NAMALWA (cell line): Measurements from ENCODE around the gene OGA.

Experiments used
- DNase-seq: peaks from one replicate; pipeline ENCODE4 v3.0.0-alpha.2; 2015; ENCODE audit warnings: low spot score

Gene OGA

DNA sequence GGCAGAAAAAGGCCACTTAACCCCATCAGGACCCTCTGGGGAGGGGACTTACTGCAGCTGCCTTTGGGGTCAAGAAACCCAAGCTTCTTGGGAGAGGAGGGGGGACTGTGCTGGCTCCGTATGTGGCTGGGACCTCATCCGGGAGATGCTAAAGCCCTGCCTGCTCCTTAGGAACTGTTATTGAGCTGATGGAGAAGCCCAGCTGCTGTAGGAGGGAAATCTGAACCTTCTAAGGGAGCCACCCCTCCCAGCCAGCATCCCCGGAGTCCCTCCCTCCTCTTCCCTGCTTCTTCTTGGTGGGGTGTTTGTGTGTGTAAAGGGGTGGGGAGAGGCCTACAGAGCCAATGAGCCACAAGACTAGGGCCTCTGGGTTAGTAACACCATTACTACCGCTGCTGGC lies 17.1 kb upstream of the OGA start:
- no peak for DNase-seq

DNA sequence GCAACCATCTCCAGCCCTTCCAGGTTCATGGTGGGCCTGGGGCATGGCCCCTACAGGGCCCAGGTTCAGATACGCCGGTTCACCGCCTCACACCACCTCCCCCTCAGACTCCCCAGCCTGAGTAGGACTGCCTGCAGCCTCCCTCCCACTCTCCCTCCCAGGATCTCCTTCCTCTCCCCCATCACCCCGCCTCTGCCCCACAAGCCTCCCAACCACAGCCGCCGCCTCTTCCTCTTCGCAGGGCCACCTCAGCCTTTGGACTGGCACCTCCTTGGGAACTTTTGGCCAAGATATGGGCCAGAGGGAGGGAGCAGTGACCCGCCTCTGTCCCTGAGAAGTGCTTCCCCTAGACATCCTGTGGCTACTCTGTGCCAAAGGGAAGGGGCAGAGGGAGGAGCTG lies 16.1 kb upstream of the OGA start:
- DNase-seq = no peak

DNA sequence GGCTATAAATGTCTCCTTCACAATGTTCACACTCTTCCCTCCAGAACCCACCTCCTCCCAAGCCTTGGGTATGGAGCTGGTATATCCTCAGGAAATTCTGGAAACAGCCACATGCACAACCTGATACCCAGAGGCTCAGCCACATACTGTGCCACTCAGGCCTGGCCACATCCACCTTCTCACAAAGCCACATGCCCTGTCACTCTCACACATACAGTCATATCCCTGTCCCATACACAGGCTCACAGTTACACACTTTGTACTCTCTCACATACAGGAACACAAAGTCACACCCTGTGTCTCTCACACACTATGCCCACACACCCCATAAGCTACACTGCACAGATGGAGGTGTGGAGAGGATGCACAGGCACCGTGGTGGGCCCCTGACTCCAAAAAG lies 15.2 kb upstream of the OGA start:
- DNase-seq = no peak

DNA sequence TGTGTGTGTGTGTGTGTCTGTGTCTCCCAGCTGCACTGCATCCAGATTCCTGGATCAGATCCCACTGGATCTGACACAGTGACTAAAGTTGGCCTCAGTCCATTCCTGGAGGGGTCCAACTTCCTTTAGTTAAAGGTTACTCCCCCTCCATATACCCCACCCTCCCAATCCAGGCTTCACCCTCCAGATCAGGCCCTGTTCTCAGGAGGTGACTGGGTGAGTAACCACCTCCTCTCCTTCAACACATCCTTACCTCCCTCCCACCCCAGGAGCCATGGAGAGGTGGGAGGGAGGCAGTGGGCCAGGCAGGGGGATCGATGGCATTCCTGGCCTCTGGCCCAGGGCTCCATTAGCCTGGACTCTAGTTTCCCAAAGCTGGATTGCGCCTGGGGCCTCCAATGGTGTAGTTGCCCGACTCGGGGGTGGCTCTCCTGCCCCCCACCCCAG lies 14.1 kb upstream of the OGA start:
- no peak for DNase-seq

DNA sequence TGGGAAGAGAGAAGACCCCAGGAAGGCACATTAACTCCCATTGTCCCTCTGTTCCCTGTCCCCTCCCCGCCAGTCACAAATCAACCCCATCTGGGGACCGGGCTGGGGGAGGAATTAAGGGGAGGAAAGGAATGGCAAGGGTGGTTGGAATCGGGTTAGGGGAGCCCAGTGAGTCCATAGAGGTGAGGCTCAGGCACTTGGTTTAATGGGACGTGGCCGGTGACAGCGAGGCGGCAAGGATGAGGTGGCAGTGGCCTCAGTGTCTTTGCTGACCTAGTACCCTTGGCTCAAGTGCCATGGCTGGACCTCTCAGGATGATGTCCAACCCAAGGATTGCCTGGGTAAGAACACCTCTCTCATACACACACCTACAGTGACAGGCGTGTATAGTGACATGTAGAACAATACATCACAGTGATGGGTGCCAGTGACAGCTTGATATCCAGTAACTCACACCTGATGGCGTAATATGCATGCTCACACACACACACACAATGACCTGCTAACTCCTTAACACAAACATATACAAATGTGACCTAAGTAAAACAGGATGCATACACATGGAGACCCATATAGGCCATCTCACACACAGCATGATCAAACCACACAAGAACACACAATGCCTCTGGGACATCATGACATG lies 13.0 kb upstream of the OGA start:
- DNase-seq = peak; percentile 33

DNA sequence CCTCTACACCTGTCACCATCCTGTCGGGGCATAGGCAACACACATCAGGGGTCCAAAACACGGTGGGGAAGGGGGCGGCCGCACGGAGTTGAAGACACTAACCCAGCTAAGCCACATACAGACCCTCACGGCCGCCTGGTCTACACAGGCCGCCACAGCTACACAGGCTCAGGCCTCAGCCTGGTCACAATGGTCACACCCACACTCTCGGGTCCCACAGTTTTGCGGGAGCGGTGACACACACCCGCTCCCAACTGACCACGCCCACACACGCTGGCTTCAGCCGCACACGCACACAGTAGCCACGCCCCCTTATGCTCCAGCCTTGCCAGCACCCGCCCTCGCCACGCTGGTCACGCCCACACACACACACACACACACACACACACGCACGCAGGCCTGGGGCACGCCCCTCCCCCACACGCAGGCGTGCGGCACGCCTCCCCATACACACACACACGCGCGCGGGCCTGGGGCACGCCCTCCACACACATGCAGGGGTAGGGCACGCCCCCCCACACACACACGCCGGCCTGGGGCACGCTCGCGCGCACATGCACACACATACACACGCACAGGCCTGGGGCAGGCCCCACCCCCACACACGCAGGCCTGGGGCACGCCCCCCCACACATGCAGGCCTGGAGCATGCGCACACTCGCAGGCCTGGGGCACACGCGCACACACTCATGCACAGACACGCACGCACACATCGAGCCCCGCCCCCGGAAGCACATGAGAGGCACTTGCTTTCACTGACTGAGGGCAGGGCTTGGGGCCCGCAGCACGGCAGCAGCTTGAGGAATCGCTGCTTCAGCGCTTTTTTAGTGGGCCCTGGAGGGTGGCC lies 12.3 kb upstream of the OGA start:
- peak; percentile 91 for DNase-seq

DNA sequence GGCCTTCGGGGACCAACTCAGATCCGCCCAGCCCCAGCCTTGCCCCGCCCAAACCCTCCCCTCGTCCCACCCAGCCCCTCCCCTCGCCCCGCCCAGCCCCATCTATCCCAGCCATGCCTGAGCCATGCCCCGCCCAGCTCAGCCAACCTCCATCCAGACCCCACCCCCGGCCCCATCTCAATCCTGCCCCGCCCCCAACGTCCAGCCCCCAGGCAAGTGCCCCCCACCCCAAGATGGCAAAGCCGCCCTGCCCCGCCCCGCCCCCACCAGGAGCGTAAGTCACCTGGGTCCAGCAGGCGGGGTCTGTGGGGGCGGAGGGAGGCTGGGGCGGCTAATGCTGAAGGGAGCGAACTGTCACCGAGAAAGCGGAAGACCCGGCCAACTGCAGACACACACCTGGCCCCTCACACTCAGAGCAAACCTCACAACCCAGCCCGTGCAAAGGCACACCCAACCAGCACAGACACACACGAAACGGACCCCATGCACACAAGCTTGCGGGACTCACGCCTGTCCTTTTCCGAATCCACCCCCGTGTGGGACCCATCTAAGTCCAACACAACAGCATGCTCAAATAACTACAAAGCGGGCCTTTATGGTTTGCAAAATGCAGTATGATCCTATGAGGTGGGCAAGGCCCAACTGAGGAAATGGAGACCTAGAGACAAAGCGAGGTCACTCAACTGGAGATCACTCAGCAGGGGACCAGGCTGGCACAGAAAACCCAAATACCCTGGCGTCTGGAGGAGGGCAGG lies 11.5 kb upstream of the OGA start:
- DNase-seq = peak; percentile 88

DNA sequence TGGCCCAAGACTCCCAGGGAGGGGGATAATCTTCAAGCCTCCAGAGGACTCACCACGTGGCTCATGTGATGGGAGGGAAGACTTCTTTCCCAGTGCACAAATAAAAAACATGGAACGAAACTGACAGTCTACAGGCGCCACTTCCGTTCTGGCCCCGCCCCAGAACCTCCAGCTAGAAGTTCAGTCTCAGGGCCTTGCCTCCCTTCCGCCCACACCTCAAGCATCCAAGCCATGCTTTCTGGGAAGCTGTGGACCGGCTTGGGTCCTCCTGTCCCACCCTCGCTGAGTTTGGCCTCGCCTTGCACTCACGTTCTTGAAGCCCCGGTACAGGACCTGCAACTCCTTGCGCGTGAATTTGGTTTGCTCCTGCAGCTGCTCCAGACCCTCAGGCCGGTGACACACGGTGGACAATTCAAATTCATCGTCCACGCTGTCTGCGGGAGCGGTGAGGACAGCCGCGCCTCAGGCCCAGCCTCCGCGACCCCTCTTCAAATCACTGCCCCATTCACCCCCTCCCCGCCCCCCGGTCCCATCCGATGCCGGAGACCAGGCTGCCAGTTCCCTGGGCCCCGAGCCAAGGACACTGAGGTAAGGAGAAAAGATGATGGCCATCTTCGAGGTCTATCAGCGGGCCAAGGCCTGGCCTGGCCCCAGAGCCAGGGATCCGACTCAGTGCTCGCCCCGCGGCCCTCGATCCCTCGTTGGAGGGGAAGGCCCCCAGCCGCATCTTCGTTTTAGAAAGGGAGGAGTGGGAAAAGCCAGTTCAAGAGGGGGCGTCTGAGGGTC lies 10.7 kb upstream of the OGA start:
- DNase-seq = no peak

DNA sequence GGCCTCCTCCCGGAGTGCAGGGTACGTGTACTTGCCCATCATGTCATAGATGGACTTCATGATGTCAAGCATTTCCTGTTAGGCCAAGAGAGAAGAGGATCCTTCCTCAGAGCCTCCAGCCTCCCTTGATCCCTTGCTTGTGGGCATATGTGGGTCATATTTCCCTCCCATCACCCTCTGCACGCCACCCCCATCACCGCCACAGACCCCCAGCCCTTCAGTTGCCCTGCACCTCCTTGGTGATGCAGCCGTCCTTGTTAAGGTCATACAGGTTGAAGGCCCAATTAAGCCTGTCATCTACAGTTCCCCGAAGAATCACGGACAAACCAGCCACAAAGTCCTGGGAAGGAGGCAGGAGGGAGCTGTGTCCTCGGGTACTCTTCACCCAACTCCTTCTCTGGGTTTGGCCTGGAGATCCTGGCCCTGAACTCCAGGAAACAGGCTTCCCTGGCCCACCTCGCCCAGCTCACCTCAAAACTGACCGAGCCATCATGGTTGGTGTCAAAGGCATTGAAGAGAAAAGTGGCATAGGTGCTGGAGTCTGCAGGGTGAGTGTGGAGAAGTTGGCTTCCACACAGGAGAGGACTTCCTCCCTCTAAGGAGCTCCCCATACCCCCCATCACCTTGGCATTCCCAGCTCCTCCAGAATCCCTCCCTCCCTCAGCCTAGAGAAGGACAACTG lies 9.8 kb upstream of the OGA start:
- no peak for DNase-seq

DNA sequence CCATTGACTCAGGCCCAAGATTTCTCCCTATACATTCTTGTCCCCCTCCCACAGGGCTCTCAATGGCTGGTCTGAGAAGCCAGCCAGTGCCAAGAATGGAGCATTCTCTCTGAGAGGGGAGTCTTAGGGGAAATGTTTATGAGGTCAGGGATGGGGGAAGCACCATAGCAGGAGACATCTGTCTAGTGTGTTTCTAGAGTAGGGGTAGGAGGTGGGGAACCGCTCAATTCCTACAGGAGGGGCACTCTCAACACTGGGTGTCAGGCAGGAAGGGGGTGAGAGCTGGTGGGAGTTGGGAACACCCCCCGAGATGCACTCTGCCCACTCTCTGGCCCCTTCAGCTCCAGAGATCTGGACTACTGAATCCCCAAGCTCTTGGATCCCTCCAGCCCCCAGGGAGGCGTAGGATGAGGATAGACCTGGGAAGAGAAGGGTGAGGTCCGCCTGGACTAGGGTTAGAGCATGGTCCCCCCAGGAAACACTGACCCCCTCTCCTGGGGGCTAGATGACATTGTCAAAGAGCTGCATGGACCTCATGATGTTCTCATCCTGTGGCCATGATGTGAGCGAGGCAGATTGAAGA lies 8.7 kb upstream of the OGA start:
- DNase-seq = no peak

DNA sequence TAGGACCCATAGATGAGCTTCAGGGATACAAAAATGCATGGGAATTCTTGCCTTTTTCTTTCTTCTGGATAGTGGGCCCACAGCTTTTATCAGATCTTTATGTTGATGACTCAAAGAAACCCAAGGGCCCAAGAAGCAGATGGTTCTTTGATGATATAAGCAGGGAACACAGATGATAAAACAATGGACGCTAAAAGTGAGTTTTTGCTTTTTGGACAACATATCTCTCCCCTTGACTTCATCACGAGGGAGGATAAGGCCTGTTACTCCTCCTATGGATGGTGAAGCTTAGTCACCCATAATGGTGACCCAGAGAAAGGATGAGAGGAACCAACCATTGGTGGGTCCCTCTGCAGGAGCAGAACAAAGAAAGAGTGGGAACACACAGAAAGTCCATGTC lies 6.5 kb upstream of the OGA start:
- no peak for DNase-seq

DNA sequence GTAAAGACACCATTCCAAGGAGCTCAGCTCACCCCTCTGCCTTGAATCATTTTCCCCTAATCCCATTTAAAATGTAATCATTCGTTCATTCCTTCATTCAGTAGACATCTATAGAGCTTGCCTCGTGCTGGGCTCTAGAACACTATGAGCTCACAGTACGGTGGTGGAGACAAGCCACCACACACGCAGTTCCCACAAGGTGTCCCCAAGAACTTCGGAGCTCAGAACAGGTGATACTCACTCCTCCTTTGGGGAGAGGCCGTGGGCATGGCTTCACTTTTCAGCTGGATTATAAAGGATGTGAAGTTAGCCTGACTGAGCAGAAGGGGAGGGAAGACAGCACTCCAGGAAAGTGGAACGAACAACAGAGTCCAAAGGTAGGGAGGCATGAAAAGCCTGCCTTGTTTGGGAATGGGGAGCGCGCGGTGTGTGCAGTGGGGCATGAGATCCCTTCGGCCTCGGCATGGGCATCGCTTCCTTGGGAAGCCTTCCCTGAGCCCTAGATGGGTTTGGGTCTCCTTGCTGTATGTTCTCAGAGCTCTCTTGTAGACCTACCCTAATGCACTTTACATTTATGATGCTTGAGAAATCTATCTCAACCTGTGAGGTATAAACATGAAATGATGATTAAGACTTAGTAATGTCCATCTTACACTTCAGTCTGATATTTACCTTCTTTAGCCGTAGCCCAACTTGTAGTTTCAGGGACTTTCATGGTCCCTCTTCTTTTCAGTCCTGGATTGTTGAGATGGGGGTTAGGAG lies 809 bp upstream of the OGA start:
- DNase-seq = no peak

DNA sequence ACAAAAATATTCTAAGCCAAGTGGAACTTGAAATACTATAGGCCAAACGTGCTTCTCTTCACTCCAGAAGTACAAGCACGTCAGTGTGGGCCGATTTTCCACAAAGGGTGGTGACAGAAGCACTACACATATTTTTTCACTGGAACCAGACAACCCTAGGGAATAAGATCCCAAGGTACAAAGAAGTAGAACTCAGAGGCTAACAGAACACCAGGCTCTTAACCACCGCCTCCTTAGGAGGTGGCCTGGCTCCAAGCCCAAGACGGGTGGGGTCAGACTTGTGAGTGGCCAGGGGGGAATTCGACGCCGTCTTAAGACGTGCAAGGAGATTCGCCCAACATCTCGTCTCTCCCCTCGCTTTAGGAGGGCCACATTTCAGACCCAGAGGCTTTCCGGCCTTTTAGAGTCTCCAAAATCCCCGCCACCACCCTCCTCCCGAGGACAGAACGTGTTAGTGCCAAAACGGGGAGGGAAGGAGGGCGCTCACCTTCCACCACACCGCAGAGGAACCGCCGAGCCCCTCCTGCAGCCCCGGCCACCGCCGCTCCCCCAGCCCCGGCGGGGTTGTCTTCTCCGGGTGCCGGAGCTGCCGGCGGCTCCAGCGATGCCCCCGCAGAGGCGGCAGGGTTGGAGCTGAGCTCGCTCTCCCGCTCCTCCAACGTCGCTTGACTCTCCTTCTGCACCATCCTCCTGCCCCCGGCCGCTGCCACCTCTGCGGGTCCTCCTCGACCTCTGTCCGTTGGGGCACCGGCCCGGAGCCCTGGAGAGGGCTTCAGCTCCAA lies 716 bp downstream of the OGA start:
- peak; percentile 56 for DNase-seq

DNA sequence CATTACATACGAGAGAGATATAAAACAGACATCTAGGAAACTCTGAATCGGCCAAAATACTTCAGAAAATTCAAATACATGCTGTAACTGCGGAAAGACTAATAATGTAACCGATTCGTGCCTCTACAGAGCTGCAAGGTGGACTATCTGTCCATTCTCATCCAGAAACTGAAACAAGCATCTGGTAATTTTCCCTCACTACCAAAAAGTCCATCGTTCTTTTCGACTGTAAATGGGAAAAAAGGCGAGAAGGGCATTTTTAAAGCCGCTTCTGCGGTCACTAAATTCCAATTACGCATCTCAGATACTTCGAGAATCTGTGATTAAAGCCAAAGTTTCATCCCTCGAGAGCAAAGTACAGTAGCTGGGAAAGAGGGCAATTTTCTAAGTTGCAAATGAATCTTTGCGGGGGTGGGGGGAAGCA lies 1.3 kb downstream of the OGA start:
- no peak for DNase-seq

DNA sequence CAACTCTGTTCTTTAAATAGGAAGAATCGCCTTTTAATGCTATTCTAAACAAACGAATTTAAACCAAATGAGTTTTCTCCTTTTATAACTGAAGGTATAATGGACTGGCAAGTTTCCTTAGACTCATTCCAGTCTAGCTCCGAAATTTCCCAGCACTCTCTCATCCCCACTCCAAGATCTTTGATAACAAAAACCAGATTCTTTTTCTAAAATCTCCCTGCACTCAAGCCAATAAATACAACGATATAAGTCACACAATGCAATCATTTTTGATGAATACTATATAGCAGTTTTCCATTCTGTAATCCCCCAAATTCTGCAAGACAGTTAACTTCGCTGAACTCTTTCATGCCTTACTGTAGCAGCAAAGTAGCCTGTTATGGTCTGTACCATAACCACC lies 1.9 kb downstream of the OGA start:
- DNase-seq = peak; percentile 27

DNA sequence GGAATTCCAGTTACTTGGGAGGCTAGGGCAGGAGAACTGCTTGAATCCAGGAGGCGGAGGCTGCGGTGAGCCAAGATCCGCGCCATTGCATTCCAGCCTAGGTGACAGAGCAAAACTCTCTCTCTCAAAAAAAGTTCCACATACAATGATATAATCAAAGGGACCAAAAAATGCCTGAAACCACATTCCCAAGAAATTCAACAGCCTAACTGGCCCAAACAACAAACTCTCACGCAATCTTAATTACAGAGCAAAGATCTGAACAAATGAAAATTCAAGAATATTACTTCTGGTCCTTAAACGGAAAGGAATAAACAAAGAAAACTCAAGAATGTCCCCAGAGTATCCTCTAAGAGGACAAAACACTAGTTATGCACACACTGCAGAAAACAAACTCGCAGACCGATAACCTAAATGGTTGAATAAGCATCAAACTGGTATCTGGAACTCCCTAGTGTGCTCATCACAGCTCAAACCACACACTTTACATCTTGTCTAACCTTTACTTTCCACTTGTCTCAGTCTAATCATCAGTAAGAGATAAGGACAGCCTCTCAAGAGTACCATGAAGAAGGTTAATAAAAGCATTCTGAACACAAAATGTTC lies 3.7 kb downstream of the OGA start:
- DNase-seq = peak; percentile 78

DNA sequence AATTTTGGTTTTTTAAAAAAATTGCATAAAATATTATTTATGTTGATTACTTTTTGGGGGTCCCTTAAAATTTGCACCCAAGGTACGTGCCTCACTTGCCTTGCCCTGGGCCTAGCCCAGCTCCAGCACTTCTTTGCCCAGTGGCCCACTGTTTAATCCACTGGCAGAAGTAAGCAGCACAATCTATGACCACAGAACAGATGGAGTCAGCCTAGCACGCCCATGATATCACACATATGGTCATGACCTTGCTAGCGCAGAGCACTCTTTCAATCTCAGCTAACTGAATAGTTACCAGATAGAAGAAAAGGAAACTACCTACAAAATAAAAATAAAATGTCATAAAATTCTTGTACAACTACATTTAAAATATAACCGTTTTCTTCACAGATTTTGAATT lies 5.6 kb downstream of the OGA start:
- DNase-seq = no peak

DNA sequence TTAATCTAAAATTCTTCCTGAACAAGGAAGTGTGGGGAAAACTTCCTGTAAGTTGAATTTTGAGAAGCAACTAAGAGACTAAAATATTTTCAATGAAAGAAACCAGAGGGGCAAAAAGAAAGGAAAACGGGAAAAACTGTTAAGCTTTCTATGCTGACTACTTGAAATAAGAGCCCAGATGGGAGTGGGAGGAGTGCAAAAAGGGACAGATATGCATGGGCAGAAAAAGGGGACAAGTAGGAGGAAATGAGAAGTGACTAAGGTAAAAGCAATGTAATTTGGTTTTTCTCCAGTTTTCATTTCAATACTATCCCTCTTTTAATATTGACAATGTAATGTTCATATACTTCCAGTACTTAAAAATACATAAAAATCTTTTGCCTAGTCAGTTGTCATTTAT lies 11.1 kb downstream of the OGA start:
- no peak for DNase-seq

DNA sequence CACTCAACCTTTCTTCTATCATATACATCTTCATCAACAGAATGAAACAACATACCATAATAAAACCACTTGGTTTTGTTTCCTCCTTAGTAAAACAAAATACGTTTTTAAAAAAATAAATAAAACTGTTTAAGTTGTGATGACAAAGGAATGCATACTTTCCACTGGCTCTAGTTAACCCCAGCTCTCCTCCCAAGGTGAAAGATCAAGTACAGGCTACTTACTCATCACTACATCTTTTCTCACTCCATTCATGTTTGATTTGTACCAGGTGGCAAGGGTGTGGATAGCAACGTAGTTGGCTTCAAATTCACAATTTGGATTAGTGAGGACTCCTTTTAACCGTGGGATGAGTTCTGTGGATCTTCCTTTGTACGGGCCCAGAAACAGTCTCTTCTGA lies 14.7 kb downstream of the OGA start:
- DNase-seq = no peak
